MM.1S (cell line): ENCODE results near the gene PSTK.

Experiments used
- DNase-seq: peaks from one replicate; pipeline ENCODE4 v3.0.0-alpha.2; 2015
- H2AFZ ChIP-seq: fragments of 300-600 bp; sonication (generic); 2 replicates; pipeline ENCODE4 v1.6.0; 2016; ENCODE audit warnings: antibody characterized with exemption, low read length
- H3F3A ChIP-seq: fragments of 300-600 bp; sonication (generic); 2 replicates; pipeline ENCODE4 v1.6.1; 2016; ENCODE audit warnings: mild to moderate bottlenecking, antibody characterized with exemption, low read length, moderate library complexity, mixed read lengths; ENCODE audit not compliant: insufficient read depth
- H3K27ac ChIP-seq: fragments of 300-600 bp; sonication (generic); 2 replicates; pipeline ENCODE4 v1.5.1; 2016; ENCODE audit warnings: mild to moderate bottlenecking, low read length
- H3K27me3 ChIP-seq: fragments of 300-600 bp; sonication (generic); replicated peaks from 2 replicates; pipeline ENCODE4 v1.6.0; 2016; ENCODE audit warnings: low read length; ENCODE audit not compliant: insufficient read depth
- H3K36me3 ChIP-seq: fragments of 300-600 bp; sonication (generic); replicated peaks from 2 replicates; pipeline ENCODE4 v1.6.1; 2016; ENCODE audit warnings: mild to moderate bottlenecking, low read length, mixed read lengths; ENCODE audit not compliant: insufficient read depth
- H3K4me1 ChIP-seq: fragments of 300-600 bp; sonication (generic); 2 replicates; pipeline ENCODE4 v1.6.1; 2016; ENCODE audit warnings: low read length, mixed read lengths
- H3K4me2 ChIP-seq: fragments of 300-600 bp; sonication (generic); 2 replicates; pipeline ENCODE4 v1.6.0; 2016; ENCODE audit warnings: low read depth, low read length
- H3K4me3 ChIP-seq: fragments of 300-600 bp; sonication (generic); 2 replicates; pipeline ENCODE4 v1.5.1; 2016; ENCODE audit warnings: low read length, mixed read lengths
- H3K79me2 ChIP-seq: fragments of 300-600 bp; sonication (generic); 2 replicates; pipeline ENCODE4 v1.6.1; 2016; ENCODE audit warnings: mixed run types, low read length, mixed read lengths
- H3K9ac ChIP-seq: fragments of 300-600 bp; sonication (generic); 2 replicates; pipeline ENCODE4 v1.6.1; 2016; ENCODE audit warnings: low read length, mixed read lengths
- H3K9me2 ChIP-seq: fragments of 300-600 bp; sonication (generic); replicated peaks from 2 replicates; pipeline ENCODE4 v1.6.1; 2016; ENCODE audit warnings: mild to moderate bottlenecking, low read length, mixed read lengths; ENCODE audit not compliant: insufficient read depth
- H3K9me3 ChIP-seq: fragments of 300-600 bp; sonication (generic); replicated peaks from 2 replicates; pipeline ENCODE4 v1.6.1; 2016; ENCODE audit warnings: mild to moderate bottlenecking, low read length, mixed read lengths; ENCODE audit not compliant: insufficient read depth
- H4K20me1 ChIP-seq: fragments of 300-600 bp; sonication (generic); 2 replicates; pipeline ENCODE4 v1.6.1; 2016; ENCODE audit warnings: mild to moderate bottlenecking, low read length, moderate library complexity, mixed read lengths; ENCODE audit not compliant: insufficient read depth
- EZH2 ChIP-seq: fragments of 300-600 bp; sonication (generic); optimal IDR thresholded peaks from 2 replicates; pipeline ENCODE3; 2017; ENCODE audit warnings: low read depth, mild to moderate bottlenecking, antibody characterized with exemption, low read length, mixed read lengths
- EZH2phosphoT487 ChIP-seq: fragments of 300-600 bp; sonication (generic); IDR thresholded peaks from 2 replicates; pipeline ENCODE4 v1.6.1; 2018; ENCODE audit warnings: antibody characterized with exemption, low read length
- TF ChIP-seq, protein P1 (sequence below): fragments of 300-600 bp; sonication (generic); IDR thresholded peaks from 2 replicates; pipeline ENCODE4 v1.5.1; 2016; ENCODE audit warnings: antibody characterized with exemption, low read length, mixed read lengths

The PSTK gene

DNA sequence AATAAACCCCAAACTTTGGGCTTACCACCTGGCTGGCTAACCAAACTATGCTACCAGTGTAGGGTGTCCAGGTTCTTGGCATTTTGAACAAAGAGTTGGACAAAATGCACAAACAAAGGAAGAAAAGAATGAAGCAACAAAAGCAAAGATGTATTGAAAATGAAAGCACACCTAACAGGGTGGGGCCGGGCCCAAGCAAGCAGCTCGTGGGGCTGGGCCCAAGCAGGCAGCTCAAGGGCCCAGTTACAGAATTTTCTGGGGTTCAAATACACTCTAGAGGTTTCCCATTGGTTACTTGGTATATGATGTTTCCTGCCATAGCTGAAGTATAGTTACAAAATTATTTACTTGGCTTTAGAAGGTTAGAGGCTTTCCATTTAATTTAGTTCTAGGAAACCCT is 44.3 kb downstream of the PSTK start:
- Histone ChIP-seq H3K9ac (no peak overlapping the region), H3K4me2 (peak overlapping the region; percentile 23; the same call in 1 of the 2 replicates), H3F3A (no peaks in the 10 kb centered on the region), H3K4me3 (no peak overlapping the region), H4K20me1 (no peaks in the 10 kb centered on the region), H3K9me2 (no peaks in the 10 kb centered on the region), H3K36me3 (no peaks in the 10 kb centered on the region), H3K27me3 (no peaks in the 10 kb centered on the region), H3K4me1 (no peaks in the 10 kb centered on the region), H3K27ac (no peak overlapping the region), H3K9me3 (no peaks in the 10 kb centered on the region), H3K79me2 (no peaks in the 10 kb centered on the region), H2AFZ (0 out of 2 replicates have a peak overlapping the region, but pooled peaks have one; percentile 22)
- TF ChIP-seq, protein P1, sequence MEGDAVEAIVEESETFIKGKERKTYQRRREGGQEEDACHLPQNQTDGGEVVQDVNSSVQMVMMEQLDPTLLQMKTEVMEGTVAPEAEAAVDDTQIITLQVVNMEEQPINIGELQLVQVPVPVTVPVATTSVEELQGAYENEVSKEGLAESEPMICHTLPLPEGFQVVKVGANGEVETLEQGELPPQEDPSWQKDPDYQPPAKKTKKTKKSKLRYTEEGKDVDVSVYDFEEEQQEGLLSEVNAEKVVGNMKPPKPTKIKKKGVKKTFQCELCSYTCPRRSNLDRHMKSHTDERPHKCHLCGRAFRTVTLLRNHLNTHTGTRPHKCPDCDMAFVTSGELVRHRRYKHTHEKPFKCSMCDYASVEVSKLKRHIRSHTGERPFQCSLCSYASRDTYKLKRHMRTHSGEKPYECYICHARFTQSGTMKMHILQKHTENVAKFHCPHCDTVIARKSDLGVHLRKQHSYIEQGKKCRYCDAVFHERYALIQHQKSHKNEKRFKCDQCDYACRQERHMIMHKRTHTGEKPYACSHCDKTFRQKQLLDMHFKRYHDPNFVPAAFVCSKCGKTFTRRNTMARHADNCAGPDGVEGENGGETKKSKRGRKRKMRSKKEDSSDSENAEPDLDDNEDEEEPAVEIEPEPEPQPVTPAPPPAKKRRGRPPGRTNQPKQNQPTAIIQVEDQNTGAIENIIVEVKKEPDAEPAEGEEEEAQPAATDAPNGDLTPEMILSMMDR: no peak
- TF ChIP-seq EZH2phosphoT487 (no peak), EZH2 (no peak)
- no peak for DNase-seq

GRCh38 chr10:123026302-123026701 is 46.1 kb downstream of the PSTK start:
- H3K27ac ChIP-seq: no peak overlapping the region
- no peak overlapping the region for H3K4me3 ChIP-seq
- no peaks in the 10 kb centered on the region for H4K20me1 ChIP-seq
- no peaks in the 10 kb centered on the region for H3K9me3 ChIP-seq
- H2AFZ ChIP-seq: no peak overlapping the region
- no peak overlapping the region for H3K4me2 ChIP-seq
- H3K79me2 ChIP-seq: no peaks in the 10 kb centered on the region
- no peaks in the 10 kb centered on the region for H3K36me3 ChIP-seq
- no peak overlapping the region for H3K9ac ChIP-seq
- H3K9me2 ChIP-seq: no peaks in the 10 kb centered on the region
- no peaks in the 10 kb centered on the region for H3F3A ChIP-seq
- TF ChIP-seq EZH2phosphoT487 (no peak), EZH2 (no peak)
- TF ChIP-seq, protein P1: no peak
- no peaks in the 10 kb centered on the region for H3K4me1 ChIP-seq
- no peaks in the 10 kb centered on the region for H3K27me3 ChIP-seq
- no peak for DNase-seq

DNA sequence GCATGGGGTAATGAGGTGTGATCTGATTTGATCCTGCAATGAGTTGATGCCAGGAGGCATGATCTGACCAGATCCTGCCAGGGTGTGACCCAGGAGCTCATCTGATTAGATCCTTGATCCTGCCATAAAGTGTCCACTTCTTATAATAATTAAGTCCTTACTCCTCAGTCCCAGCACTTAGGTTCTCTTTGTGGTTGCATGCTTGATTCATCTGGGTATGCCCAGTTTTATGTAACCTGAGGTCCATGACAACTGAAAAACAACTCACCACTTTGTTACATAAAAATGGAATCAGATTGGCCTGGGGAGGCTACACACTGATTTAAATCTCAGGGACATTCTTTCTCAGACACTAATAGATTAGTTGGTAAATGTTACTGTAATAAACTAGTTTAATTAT is 47.7 kb downstream of the PSTK start:
- no peaks in the 10 kb centered on the region for H3K79me2 ChIP-seq
- H3K9ac ChIP-seq: no peak overlapping the region
- H2AFZ ChIP-seq: no peak overlapping the region
- no peak overlapping the region for H3K27ac ChIP-seq
- no peaks in the 10 kb centered on the region for H3K36me3 ChIP-seq
- no peak overlapping the region for H3K4me2 ChIP-seq
- H3K4me1 ChIP-seq: no peaks in the 10 kb centered on the region
- DNase-seq: no peak
- no peaks in the 10 kb centered on the region for H3K9me3 ChIP-seq
- H3K4me3 ChIP-seq: no peak overlapping the region
- H3K27me3 ChIP-seq: no peaks in the 10 kb centered on the region
- H3F3A ChIP-seq: no peaks in the 10 kb centered on the region
- H3K9me2 ChIP-seq: no peaks in the 10 kb centered on the region
- no peaks in the 10 kb centered on the region for H4K20me1 ChIP-seq
- TF ChIP-seq, protein P1: no peak
- TF ChIP-seq EZH2phosphoT487 (no peak), EZH2 (no peak)

GRCh38 chr10:123031124-123031523 is 50.9 kb downstream of the PSTK start:
- H3K36me3 ChIP-seq: no peaks in the 10 kb centered on the region
- no peak for TF ChIP-seq EZH2
- TF ChIP-seq, protein P1: no peak
- no peak for TF ChIP-seq EZH2phosphoT487
- no peak for DNase-seq

More at GRCh38 chr10:123031124-123031523, 50.9 kb downstream of the PSTK start:
- Histone ChIP-seq H2AFZ (no peak overlapping the region), H3K4me3 (no peak overlapping the region), H3K9ac (no peak overlapping the region), H4K20me1 (no peaks in the 10 kb centered on the region), H3K9me2 (no peaks in the 10 kb centered on the region), H3K4me1 (no peaks in the 10 kb centered on the region), H3K4me2 (no peak overlapping the region), H3K27me3 (no peaks in the 10 kb centered on the region), H3K9me3 (no peaks in the 10 kb centered on the region), H3K27ac (no peak overlapping the region), H3F3A (no peaks in the 10 kb centered on the region), H3K79me2 (no peaks in the 10 kb centered on the region)
